ENCODE measurements around the gene KCNT2.

DNA sequence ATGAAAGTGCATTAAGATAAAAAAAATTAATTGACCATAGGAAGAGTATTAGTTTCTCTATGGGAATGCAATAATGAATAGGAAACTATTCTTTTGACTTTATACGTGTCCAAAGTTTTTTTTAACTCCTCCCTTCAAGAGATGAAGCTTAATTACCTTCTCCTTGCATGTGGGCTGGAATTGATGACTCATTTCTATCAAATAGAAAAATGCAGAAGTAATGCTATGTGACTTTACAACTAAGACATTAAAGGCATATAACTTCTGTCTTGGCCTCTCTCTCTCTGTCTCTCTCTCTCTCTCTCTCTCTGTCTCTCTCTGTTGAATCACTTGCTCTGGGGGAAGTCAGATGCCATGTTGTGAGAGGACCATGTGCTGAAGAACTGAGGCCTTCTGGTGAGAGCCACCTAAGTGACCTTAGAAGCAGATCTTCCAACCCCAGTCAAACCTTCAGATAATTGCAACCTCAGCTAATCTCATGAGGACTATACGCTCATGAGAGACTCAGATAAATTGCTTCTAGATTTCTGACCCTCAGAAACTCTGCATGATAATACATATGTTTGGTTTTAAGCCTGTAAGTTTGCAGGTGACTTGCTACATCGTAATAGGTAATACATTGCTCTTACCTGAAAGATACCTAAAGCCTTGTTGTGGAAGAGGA is 414.2 kb downstream of the KCNT2 start:
- TF ChIP-seq, protein P1, sequence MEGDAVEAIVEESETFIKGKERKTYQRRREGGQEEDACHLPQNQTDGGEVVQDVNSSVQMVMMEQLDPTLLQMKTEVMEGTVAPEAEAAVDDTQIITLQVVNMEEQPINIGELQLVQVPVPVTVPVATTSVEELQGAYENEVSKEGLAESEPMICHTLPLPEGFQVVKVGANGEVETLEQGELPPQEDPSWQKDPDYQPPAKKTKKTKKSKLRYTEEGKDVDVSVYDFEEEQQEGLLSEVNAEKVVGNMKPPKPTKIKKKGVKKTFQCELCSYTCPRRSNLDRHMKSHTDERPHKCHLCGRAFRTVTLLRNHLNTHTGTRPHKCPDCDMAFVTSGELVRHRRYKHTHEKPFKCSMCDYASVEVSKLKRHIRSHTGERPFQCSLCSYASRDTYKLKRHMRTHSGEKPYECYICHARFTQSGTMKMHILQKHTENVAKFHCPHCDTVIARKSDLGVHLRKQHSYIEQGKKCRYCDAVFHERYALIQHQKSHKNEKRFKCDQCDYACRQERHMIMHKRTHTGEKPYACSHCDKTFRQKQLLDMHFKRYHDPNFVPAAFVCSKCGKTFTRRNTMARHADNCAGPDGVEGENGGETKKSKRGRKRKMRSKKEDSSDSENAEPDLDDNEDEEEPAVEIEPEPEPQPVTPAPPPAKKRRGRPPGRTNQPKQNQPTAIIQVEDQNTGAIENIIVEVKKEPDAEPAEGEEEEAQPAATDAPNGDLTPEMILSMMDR (IDR thresholded peaks at IDR 0.05) = no peak
- TF ChIP-seq POLR2A (IDR thresholded peaks at IDR 0.05) = no peak

Measured in esophagus squamous epithelium (tissue), 4 donors.